GM12873 (cell line): ENCODE data around the gene NPAS4.

Experiments
- CTCF ChIP-seq: IDR thresholded peaks from 2 replicates; pipeline ENCODE4 v1.5.1; 2012; ENCODE audit warnings: low read depth, mild to moderate bottlenecking, moderate library complexity, low read length, control low read depth; ENCODE audit not compliant: insufficient read depth; ENCODE audit errors: missing control alignments

NPAS4 gene

GRCh38 chr11:66457826-66458225, 37.0 kb downstream of the NPAS4 start:
- no peak for TF ChIP-seq CTCF

GRCh38 chr11:66459138-66459778, 38.4 kb downstream of the NPAS4 start:
- TF ChIP-seq CTCF: no peak

- no peak for TF ChIP-seq CTCF
Measured at GRCh38 chr11:66462010-66462409, 41.2 kb downstream of the NPAS4 start.

- TF ChIP-seq CTCF: no peak
Measured at GRCh38 chr11:66462911-66463310, 42.1 kb downstream of the NPAS4 start.

GRCh38 chr11:66464916-66465315, 44.1 kb downstream of the NPAS4 start:
- TF ChIP-seq CTCF: no peak

GRCh38 chr11:66465373-66466224, 44.8 kb downstream of the NPAS4 start:
- TF ChIP-seq CTCF: no peak

GRCh38 chr11:66466225-66467033, 45.6 kb downstream of the NPAS4 start, which contains the start of gene PELI3:
Gene PELI3 (plus strand): TSS chr11:66466905. CDS start chr11:66468129, 1,224 bp downstream.
- no peak for TF ChIP-seq CTCF
